GM19468 (cell line): ENCODE data around the gene LTBP3.
A peak's percentile ranks its signal among the peaks of the same experiment; 100 is the strongest.

Experiments
- ATAC-seq: cut with Tn5 transposase; IDR thresholded peaks from one replicate; pipeline ENCODE4 v1.9.1; 2021; ENCODE audit warnings: mild to moderate bottlenecking, moderate library complexity, moderate number of reproducible peaks; ENCODE audit not compliant: unreplicated experiment; ENCODE audit errors: extremely low read depth

Gene LTBP3

DNA sequence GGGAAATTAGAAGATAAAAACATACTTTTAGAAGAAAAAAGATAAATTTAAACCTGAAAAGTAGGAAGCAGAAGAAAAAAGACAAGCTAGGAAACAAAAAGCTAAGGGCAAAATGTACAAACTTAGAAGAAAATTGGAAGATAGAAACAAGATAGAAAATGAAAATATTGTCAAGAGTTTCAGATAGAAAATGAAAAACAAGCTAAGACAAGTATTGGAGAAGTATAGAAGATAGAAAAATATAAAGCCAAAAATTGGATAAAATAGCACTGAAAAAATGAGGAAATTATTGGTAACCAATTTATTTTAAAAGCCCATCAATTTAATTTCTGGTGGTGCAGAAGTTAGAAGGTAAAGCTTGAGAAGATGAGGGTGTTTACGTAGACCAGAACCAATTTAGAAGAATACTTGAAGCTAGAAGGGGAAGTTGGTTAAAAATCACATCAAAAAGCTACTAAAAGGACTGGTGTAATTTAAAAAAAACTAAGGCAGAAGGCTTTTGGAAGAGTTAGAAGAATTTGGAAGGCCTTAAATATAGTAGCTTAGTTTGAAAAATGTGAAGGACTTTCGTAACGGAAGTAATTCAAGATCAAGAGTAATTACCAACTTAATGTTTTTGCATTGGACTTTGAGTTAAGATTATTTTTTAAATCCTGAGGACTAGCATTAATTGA lies 58.3 kb downstream of the LTBP3 start:
- no peak for ATAC-seq

DNA sequence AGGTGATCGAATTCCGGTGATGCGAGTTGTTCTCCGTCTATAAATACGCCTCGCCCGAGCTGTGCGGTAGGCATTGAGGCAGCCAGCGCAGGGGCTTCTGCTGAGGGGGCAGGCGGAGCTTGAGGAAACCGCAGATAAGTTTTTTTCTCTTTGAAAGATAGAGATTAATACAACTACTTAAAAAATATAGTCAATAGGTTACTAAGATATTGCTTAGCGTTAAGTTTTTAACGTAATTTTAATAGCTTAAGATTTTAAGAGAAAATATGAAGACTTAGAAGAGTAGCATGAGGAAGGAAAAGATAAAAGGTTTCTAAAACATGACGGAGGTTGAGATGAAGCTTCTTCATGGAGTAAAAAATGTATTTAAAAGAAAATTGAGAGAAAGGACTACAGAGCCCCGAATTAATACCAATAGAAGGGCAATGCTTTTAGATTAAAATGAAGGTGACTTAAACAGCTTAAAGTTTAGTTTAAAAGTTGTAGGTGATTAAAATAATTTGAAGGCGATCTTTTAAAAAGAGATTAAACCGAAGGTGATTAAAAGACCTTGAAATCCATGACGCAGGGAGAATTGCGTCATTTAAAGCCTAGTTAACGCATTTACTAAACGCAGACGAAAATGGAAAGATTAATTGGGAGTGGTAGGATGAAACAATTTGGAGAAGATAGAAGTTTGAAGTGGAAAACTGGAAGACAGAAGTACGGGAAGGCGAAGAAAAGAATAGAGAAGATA lies 59.0 kb downstream of the LTBP3 start, which contains the start of gene MALAT1:
Gene MALAT1 (plus strand): TSS at position 69 of the 736 bp plus-strand sequence.
- no peak for ATAC-seq

DNA sequence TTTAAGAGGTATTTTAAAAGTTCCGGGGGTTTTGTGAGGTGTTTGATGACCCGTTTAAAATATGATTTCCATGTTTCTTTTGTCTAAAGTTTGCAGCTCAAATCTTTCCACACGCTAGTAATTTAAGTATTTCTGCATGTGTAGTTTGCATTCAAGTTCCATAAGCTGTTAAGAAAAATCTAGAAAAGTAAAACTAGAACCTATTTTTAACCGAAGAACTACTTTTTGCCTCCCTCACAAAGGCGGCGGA lies 59.5 kb downstream of the LTBP3 start:
- no peak for ATAC-seq

DNA sequence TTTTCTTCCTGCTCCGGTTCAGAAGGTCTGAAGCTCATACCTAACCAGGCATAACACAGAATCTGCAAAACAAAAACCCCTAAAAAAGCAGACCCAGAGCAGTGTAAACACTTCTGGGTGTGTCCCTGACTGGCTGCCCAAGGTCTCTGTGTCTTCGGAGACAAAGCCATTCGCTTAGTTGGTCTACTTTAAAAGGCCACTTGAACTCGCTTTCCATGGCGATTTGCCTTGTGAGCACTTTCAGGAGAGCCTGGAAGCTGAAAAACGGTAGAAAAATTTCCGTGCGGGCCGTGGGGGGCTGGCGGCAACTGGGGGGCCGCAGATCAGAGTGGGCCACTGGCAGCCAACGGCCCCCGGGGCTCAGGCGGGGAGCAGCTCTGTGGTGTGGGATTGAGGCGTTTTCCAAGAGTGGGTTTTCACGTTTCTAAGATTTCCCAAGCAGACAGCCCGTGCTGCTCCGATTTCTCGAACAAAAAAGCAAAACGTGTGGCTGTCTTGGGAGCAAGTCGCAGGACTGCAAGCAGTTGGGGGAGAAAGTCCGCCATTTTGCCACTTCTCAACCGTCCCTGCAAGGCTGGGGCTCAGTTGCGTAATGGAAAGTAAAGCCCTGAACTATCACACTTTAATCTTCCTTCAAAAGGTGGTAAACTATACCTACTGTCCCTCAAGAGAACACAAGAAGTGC lies 60.0 kb downstream of the LTBP3 start:
- no peak for ATAC-seq

DNA sequence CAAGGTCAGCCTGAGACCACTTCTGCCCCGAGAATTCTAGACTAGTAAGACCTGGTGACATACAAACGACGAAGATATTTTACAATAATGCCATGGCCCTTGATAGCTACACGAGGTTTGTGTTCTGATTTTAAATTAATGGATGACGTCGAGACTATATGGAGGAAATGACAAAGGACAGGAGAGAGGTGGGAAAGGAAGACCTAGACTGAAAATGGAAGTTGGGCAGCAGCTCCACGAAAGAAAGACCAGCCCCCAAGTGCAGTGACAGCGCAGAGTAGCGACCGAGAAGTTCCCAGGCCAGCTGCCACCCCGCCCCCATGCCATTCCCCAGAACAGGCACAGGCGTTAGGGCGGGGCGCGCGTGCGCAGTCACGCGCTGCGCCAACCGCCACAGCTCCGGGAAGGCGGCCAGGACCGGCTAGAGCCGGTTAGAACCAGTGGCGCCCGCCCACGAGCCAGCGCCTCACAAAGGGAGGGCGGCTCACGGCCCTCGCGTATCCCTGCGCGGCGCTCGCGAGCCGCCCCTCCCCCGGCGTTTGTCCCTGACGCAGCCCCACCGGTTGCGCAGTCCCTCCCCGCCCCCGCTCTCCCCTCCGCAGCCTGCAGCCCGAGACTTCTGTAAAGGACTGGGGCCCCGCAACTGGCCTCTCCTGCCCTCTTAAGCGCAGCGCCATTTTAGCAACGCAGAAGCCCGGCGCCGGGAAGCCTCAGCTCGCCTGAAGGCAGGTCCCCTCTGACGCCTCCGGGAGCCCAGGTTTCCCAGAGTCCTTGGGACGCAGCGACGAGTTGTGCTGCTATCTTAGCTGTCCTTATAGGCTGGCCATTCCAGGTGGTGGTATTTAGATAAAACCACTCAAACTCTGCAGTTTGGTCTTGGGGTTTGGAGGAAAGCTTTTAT lies 60.8 kb downstream of the LTBP3 start:
- peak; percentile 60 for ATAC-seq

DNA sequence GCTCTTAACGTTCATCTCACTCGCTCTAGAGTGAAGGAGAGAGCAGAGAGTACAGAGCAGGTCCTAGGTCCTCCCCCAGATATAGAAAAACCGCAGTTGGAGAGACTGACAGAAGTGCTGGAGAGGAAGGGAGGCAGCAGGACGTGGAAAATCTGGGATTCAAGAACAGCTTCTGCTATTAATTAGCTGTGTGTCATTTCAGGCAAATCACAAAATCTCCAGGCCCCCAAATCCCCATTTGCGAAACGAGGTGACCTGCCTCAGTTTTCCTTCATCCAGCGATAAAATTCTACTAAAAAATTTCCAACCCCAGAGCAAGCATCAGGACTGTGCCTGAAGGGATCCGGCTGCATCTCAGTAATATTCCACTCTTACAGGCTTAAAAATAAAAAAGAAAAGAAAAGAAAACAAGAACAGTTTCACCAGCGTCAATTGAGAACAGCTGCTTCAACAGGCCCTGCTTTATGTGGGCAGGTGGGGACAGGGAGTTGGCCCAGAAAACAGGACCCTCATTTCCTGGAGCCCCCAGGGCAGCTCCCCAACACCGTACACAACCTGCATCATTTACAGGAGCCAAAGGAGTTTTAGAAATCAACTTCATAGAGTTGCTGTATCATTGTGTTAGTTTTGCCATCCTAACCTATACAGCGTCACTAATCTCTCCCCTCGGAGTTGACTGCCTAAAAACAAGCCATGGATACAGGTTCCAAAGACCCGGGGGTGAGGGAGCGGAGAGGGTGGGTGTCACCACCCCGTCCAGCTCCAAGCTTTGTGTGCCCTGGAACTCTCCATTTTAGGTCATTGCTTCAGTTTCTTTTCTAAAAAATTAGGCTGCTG lies 61.6 kb downstream of the LTBP3 start:
- ATAC-seq: no peak

DNA sequence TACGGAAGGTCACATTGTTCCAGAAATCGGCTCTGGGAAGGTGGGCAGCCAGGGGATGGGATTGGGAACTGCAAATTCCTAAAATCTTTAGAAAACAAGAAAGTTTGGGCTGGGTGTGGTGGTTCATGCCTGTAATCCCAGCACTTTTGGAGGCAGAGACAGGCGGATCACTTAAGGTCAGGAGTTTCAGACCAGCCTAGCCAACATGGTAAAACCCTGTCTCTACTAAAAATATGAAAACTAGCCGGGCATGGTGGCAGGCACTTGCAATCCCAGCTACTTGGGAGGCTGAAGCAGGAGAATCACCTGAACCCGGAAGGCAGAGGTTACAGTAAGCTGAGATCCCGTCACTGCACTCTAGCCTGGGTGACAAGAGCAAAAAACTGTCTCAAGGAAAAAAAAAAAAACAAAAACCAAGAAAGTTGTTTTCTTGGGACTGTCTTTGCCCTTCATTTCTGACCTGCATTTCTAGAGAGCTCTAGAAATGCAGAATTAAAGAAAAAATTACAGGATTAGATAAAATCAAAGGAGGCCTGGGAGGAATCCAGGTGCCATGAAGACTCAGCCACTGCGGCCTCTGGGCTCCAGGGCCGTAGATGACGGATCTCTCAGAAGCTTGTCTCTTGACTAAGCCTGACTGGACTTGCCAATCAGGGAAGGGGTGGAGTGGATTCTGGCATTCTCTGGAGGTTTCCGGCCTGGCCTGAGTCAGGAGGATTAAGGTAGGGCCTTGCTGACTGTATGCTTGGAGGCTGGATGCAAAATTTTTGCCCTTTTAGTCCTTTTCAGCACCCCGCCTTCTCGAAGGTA lies 64.6 kb downstream of the LTBP3 start:
- no peak for ATAC-seq

DNA sequence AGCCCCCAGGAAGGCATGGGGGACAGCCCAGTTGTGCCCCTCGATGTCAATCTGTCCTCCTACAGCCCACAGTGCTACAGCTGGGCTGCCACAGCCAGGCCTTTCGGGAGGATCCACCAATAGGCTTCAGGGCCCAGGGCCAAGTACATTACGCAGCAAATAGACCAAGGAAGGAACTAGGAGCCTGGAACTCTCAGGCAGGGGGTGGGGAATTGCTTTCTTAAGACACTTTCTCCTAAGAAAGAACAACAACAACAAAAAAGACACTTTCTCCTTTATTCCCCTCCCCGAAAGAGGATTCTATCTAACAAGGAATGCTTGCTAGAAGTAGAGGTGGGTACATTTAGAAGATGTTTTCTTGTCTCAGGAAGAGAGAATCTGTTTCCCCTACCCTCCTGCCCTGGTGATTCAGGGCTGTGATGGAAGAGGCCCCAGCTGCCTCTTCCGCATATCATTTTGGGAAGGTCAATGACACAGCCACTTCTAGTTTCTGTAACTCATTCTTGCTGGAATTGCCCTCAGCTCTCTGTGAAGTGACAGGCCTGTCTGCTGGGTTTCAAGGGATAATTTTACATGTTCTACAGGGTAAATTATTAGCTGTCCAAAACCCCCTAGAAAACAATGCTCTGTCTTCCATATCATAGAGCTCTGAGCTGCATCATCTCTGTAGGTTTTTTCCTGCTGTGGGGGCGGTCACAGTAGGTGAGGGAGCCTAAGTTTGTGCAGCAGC lies 65.4 kb downstream of the LTBP3 start:
- ATAC-seq: no peak

DNA sequence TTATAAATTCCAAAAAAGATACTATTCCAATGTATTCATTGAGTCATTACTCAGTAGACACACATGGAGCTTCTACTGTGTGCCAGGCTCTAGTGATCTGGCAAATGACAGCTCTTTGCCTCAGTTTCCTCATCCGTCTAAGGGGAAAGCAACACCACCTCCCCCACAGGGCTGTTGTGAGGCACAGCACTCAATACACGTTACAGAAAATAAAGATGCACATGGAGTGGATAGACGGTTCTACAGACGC lies 65.8 kb downstream of the LTBP3 start:
- ATAC-seq: no peak

DNA sequence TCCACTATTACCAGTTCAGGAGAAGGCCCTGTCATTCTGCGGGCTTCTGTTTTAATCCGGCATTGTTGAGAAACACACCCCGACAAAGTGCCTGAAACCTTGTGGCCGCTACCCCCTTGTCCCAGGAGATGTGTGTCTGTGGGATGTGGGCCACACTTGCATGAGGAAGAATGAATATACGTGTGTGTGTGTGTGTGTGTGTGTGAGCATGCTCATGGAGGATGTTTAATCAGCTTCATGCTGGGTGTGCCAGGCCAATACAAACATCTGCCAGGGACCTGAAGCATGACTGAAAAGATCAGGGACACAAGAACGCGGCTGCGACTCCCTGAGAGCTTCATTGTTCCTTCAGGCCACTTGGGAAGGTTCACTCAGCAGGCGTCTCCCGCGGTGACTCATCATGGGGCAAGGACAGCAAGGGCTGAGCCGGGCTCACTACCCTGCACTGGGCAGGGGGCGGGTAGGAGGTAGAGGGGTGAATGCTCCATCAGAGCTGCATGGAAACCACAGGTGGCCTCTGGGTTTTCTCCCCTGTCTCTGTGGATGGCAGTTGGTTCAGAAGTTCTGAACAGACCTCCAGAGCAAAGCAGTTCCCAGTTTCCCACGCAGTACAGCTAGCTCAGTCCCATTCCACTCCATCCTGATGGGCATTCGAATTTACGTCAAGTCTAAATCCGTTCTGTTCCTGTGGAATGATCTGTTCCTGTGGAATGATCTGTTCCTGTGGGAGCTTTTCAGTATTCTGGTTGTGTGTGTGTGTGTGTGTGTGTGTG lies 66.4 kb downstream of the LTBP3 start:
- ATAC-seq: no peak

DNA sequence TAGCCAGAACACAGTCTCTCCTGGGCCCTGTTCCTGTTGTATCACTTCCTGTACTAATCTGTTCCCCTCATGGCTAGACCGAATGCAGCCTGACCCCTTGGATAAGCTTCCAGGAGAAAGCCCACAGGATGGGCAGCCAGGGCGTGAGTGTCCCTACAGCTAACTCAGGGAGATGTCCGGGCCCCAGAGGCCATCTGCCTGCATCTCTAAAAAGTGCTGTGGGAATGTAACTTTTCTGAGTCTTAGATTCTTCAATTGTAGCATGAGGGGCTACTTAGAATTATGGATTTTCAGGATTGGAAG lies 67.0 kb downstream of the LTBP3 start:
- ATAC-seq: no peak

DNA sequence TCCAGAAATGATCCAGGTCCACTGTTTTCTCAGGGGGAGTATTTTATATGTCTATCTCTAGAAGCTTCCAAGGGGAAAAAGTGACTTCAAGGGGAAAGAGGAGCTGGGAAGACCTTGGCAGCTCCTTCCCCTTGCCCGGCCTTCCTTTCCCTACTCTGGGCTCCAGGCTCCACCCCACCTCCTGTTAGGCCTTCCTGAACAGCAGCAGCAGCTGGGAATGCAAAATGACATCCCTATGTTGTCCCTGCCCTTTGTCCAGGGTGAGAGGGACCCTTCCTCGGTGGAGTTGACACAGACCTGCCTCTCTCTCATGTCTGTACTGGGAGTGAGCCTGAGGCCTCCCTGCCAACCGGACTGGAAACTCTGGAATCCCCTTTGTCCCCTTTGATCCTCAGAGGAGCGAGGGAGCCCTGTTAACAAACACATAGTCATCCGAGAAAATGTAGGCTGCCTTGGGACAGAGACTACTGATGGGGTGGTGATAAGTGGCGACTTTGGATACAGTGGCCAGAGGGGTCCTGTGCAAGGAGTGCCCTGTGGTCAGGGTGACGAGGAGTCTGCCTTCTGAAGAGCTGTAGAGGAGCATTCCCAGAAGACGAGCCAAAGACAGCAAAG lies 68.3 kb downstream of the LTBP3 start:
- no peak for ATAC-seq

DNA sequence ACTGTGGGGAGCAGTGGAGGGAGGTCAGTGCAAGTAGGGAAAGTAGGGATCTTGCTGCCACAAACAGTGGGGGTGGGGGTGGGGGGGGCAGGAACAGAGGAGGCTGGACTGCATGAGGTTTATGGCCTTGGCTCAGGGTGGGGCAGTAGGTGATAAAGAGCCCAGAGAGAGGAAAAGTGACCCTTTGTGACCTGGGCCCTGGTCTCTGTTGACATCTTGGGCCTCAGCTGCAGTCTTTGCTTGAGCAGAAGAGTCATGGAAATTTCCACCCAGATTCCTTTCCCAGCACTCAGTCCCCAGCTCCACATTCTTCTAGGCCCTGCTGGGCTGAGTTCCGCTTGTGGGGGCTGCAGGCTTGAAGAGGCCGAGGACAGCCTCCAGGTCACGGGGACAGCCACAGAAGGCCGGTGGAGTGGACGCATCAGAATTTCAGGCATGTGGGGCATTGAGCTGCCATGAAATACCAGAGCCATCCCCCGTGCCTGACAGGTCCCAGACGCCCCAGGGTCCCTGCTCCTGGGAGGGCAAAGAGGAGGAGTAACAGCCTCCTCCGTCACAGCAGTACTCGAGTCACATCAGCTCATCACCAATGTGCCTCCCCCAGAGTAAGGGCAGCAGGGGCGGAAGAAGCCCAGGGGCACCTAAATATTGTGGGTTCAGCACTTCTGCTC lies 69.0 kb downstream of the LTBP3 start:
- ATAC-seq: no peak
